NCI-H2029 (cell line): ENCODE measurements around the gene IGF2.

Experiments
- DNase-seq: peaks from one replicate; lab custom pipeline; 2025; lab: John Stamatoyannopoulos, UW

The IGF2 gene

GRCh38 chr11:2122907-2123627 is 16.1 kb downstream of the IGF2 start:
- no peak for DNase-seq

- DNase-seq: no peak
Observed at GRCh38 chr11:2122222-2122906, 16.8 kb downstream of the IGF2 start.

- no peak for DNase-seq
Observed at GRCh38 chr11:2121227-2122130, 17.7 kb downstream of the IGF2 start.

- no peak for DNase-seq
Observed at GRCh38 chr11:2120359-2121100, 18.7 kb downstream of the IGF2 start.

DNA sequence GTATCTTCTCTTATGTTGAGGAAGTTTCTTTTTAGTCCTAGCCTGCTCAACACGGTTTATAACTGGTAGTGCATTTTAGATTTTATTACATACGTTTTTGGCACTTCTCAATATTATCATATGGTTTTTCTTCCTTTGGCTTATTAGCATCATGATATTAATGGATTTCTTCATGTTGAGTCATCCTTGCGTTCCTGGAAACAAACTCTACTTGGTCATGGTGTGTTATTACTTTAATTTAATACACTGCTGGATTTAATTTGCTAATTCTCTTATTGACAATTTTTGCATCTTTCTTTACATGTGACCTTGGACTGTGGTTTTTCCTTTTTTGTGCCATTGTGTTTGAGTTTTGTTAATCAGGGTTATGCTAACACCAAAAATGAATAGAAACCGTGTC is 20.5 kb downstream of the IGF2 start:
- DNase-seq: no peak

GRCh38 chr11:2116680-2117079 is 22.5 kb downstream of the IGF2 start:
- DNase-seq: no peak

GRCh38 chr11:2115308-2115707 is 23.9 kb downstream of the IGF2 start:
- DNase-seq: no peak

DNA sequence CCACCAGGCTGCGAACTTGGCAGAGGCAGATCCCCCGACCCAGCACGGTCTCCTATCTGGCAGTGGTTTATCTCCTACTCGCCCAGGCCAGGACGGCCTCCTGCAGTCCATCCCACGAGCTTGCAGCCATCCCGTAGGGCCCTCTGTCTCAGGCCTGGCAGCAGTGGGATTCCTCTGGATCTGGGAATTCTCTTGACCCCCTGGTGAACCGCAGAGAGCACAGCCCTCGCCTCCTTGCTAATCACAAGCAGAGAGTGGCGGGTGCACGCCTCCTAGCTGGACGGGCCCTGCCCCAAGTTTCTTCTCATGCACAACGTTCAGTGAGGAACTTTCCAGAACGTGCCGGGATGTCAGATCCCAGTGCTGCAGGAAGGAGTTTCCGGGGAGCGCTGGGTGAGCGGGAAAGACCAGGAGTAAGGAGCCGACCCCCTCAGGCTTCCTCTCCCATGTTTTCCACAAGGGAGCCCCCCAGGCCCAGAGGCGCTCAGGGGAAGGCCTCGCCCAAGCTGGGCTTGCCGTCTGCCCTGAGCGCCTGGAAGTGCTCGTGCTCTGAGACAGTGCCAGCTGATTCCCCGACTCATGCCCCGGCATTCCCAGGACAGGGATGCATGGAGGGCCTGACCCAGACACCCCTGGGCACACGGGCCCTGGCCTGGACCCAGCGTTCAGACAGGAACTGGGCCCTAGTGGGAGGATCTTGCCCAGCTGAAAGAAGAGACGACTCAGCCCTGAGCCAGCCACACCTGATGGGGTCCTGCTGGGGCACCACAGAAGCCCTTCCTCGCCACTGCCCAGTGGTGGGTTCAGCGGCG is 24.6 kb downstream of the IGF2 start:
- DNase-seq: no peak

- no peak for DNase-seq
Observed at GRCh38 chr11:2113776-2114175, 25.4 kb downstream of the IGF2 start.

GRCh38 chr11:2110521-2110920 is 28.7 kb downstream of the IGF2 start:
- DNase-seq: no peak

DNA sequence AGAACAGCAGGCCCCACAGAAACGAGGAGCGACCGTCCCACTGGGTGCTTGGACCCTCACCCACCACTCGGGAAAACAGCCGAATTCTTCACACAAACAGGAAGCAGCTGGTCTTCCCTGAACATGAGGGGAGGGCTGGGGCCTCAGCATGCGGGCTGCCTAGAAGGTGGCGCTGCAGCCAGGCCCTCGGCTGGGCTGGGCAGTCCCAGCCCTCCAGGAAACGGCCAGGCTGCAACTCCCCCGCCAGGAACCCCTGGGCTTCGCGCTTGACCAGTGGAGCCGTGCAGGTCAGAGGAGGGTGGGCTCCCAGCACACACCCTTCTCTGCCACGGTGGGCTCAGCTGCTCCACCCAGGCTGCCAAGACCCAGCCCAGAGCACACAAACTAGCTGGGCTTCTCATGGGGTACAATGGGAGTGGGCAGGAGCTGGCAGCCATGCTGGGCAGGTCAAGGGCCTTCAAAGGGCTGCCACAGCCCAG is 29.6 kb downstream of the IGF2 start:
- DNase-seq: no peak

GRCh38 chr11:2108675-2109491 is 30.3 kb downstream of the IGF2 start:
- no peak for DNase-seq

DNA sequence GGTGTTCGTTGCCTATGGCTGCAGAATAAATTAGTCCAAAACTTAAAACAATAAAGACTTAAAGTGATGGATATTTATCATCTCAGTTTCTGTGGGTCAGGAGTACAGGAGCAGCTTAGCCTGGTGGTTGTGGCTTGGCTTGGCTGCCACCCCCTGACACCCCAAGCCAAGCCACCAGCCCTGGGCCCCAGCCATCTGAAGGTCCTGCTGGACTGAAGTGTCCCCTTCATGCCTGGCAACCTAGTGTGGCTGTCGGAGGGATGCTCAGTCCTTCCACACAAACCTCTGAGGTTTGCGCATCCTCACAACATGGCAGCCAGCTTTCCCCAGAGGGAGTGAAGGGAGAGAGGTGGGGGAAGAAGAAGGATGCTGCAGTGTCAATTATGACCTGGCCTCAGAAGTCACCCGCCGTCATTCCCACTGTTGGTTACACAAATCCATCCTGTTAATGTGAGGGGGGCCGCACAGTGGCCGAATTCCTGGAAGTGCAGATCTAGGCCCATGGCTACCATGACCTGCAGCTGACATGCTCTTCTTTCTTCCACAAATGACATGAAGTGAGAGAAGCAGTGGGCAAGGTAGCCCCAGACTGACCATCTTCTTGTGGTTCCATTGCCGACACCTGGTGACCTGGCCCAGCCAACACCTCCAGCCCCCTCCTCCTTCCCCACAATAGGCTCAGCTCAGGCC is 31.1 kb downstream of the IGF2 start:
- DNase-seq: no peak

- no peak for DNase-seq
Observed at GRCh38 chr11:2107521-2107920, 31.7 kb downstream of the IGF2 start.

DNA sequence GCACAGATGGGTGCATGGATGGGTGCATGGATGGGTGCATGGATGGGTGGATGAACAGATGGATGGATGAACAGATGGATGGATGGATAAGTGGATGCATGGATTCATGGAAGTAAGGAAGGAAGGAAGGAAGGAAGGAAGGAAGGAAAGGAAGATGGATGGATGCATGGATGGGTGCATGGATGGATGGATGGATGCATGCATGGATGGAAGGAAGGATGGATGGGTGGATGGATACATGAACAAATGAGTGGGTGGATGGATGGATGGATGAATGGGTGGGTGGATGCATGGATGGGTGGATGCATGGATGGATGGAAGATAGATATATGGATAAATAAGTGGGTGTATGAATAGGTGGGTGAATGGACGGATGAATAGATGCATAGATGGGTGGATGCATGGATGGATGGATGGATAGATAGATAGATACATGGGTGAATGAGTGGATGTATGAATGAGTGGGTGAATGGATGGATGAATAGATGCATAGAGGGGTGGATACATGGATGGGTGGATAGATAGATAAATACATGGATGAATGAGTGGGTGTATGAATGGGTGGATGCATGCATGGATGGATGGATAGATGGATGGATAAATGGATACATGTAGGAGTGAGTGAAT is 32.5 kb downstream of the IGF2 start:
- DNase-seq: no peak

DNA sequence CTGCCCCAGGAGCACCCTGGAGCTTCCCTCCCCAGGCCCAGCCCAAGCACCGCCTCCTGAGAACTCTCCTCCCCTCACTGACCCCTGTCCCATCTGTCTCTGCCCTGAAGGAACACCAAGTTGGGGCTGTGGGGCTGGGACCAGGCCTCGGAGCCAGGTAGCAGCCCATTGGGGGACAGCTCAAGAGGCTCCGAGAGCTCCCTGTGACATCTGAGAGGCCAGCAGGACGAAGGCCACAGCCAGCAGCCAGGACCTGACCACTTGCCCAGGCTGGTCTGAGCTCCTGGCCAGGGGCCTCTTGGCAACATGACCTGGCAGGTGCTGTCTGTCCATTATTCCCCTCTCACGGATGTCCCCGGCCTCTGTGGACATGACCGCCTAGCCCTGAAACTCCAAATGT is 33.7 kb downstream of the IGF2 start:
- DNase-seq: no peak

DNA sequence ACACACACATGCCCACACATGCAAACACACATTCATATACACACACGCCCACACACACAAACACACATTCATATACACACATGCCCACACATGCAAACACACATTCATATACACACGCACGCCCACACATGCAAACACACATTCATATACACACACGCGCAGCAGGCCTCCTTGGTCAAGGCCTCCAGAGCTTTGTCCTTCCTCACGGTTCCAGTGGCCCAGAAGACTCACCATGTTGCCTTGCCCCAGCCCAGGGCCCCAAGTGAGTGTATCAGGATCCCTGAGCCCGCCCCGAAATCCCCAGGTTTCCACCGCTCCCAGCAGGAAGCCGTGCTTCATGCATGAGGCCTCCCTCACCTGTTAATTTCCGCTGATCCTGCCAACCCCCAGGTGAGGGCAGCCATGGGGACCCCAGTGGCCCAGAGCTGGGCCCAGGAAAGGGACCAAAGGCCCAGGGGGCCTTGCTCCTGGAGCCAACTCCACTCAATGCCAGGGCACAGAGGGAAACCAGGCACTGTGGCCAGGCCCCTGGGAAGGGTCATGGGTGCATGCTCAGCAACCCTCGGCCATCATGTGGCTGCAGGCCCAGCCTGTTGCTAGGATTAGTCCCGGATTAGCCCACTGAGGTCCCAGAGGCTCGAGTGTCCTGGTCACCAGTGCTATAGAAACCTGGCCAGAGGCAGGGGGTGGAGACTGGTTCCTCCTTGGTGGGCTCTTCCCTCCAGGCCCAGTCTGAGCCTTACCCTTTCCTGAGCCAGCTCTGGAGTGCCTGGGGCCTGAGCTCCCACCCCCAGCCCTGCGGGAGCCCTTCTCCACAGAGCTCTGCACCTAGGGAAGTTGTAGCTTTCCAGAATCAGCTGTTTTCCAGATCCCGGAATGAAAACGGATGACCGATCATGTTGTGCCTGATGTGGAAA is 34.4 kb downstream of the IGF2 start:
- DNase-seq: no peak
